GM12864 (cell line): Measurements from ENCODE around the gene NYAP2.

Experiments used
- DNase-seq: peaks from one replicate; pipeline ENCODE4 v3.0.0-alpha.2; 2011; ENCODE audit warnings: low read depth
- H3K4me3 ChIP-seq: 2 replicates; pipeline ENCODE4 v1.5.1; 2011; ENCODE audit warnings: mild to moderate bottlenecking, low read depth, low read length, control low read depth
- TF ChIP-seq, protein P1 (sequence below): IDR thresholded peaks from 2 replicates; pipeline ENCODE4 v1.5.1; 2011; ENCODE audit warnings: low read depth, mild to moderate bottlenecking, moderate library complexity, low read length, control low read depth, inconsistent platforms; ENCODE audit errors: missing control alignments

Gene NYAP2

DNA sequence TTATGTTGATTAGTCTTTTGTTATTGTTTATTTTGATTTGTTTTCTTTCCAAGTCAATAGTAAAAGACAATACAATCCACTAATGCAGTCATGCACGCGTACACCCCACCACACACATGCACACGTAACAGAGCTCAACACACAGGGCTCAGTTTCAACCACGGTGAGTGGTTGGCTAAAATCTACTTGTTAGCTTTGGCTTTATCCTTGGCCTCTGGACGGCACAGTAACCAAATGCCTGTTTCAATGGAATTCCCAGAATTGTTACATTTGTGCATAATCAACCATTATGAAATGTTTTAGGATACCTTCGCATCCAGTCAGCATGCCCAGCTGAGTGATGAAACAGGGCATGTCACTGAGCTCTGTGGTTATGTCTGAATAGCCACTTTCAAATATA lies 53.2 kb downstream of the NYAP2 start:
- DNase-seq: no peak
- TF ChIP-seq, protein P1, sequence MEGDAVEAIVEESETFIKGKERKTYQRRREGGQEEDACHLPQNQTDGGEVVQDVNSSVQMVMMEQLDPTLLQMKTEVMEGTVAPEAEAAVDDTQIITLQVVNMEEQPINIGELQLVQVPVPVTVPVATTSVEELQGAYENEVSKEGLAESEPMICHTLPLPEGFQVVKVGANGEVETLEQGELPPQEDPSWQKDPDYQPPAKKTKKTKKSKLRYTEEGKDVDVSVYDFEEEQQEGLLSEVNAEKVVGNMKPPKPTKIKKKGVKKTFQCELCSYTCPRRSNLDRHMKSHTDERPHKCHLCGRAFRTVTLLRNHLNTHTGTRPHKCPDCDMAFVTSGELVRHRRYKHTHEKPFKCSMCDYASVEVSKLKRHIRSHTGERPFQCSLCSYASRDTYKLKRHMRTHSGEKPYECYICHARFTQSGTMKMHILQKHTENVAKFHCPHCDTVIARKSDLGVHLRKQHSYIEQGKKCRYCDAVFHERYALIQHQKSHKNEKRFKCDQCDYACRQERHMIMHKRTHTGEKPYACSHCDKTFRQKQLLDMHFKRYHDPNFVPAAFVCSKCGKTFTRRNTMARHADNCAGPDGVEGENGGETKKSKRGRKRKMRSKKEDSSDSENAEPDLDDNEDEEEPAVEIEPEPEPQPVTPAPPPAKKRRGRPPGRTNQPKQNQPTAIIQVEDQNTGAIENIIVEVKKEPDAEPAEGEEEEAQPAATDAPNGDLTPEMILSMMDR: no peak
- no peak overlapping the region for H3K4me3 ChIP-seq

DNA sequence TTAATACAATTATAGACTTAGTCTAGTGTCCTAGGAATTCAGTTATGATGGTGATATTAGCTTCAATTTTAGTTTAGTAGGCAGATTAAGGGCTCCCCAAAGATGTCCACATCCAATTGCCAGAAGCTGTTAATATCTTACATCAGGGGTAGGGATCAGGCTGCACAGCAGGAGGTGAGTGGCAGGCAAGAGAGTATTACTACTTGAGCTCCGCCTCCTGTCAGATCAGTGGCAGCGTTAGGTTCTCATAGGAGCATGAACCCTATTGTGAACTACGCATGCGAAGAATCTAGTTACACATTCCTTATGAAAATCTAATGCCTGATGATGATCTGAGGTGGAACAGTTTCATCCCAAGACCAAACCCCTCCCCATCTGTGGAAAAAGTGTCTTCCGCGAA lies 54.9 kb downstream of the NYAP2 start:
- H3K4me3 ChIP-seq: no peak overlapping the region
- TF ChIP-seq, protein P1: no peak
- no peak for DNase-seq

DNA sequence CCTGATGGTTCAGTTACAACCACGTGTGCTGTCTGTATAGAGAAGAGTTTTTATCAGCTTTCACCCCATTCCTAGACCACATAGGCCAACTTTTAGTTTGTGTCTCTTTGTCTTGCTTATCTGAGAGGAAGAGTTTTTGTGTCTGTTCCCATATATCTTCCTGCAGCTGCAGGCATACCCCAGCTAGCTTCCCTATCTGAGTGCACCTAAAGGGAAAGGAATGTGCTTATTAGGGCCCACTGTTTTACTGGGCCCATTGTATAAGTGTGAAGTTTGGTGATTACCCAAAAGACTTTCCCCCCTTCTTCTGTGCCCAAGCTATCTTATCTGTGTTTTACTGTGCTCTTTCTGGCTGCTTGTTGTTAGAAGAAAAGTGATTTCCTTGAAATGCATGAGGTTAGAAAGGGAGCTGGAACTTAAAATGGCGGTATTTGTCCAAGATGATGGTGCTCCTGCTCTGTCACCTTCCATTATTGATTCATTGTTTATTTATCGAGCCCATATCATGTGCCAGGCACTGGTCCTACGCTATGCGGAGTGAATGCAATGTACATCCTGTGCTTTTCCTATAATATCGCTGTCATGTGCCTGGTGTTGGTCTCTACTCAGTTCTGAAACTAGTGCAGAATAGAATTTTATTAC lies 57.2 kb downstream of the NYAP2 start:
- no peak overlapping the region for H3K4me3 ChIP-seq
- DNase-seq: no peak
- TF ChIP-seq, protein P1: no peak

DNA sequence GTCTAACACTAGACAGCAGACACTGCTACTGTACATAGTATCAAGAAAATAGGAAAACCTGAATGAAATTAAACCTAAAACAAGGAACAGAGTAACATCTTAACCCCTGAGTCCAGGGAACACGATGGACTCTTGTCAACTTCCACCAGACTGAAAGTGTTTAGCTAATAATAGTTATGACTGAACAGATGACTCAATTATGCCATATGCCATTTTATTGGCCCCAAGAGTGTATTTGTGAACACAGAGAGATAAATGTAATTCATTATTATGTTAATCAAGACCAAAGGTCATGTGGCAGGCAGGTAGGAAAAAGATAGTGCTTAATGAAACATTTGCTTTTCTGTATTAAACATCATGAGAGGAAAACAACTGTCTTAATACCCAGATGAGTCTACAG lies 58.0 kb downstream of the NYAP2 start:
- no peak for DNase-seq
- no peak overlapping the region for H3K4me3 ChIP-seq
- TF ChIP-seq, protein P1: no peak

DNA sequence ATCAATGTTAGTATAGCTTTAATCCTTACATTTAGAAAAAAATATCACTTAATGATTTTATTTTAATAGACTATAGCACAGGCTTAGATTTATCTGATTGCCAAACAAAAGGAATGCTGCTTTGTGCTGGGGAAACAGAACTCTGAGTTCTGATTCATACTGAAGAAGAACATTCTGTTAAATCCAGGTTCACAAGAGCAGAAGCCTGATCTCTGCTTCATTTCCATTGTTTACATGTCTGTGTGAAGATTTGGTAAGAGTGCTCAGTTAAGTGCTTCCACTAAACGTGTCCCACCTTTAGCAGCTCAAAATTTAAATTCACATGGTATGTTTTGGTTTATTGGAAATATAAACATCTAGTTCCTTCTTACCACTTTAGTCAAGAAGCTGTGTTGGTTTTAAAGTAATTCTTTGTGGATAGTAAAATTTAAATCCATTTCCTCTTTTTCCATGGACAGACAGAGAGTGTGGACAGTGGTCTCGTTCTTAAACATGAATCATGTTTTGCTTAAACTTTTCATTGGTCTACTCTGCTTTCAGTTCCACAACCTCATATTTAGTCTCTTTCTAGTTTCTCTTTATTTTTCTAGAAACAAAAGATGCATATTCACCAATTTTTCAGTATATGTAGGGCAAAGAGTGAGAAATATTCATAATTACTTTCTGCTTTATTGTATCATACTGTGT lies 59.1 kb downstream of the NYAP2 start:
- TF ChIP-seq, protein P1: no peak
- no peak for DNase-seq
- H3K4me3 ChIP-seq: no peak overlapping the region

DNA sequence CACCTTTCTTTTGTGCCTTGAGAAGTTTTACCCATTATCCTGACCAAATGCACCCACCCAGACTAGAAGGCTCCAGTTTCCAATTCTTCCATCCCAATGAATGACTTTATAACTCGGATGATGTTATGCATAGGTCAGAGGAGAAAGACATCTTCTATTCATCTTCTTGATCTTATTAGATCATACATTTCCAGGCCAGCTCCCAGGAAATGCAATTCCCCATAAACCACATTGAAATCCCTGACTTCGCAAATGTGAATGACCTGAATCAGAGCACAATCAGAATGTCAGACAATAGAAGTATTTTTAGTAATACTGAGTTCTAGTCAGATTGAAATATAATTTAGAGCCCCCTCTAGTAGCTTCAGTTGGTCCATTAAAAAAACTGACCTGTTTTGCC lies 62.9 kb downstream of the NYAP2 start:
- TF ChIP-seq, protein P1: no peak
- no peak for DNase-seq
- H3K4me3 ChIP-seq: no peak overlapping the region

DNA sequence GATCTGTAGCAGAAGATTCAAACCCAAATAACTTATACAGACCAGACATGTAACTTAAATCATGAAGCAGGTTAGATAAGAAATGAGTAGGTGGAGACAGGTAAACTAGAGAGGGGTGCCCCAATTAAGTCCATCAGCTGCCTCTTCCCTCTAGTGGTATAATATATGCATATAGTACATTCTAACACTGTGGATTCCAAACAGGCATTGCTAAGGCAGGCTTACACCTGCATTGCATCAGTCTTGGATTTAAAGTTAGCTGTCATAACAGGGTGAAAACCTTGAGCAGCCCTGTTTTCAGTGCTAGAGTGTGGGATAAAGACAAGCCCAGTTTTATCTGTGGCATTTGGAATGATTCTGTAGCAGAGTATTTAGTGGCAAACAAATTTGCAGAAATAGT lies 63.4 kb downstream of the NYAP2 start:
- no peak for DNase-seq
- TF ChIP-seq, protein P1: no peak
- no peak overlapping the region for H3K4me3 ChIP-seq
